T47D (cell line): ENCODE measurements around the gene XPO6.
"Not testable (repeated sequence)": the region's sequence is repeated elsewhere in the genome, so short reads cannot be mapped to it uniquely, and the experiment has no call there.

Source experiments
- DNase-seq, 2 experiments: peaks; one replicate each; pipeline versions ENCODE4 v3.0.0 to v3.0.0-alpha.2; 2011 to 2012; ENCODE audit warnings: low read depth in 1 of 2, low spot score in 1 of 2
- JUND ChIP-seq: IDR thresholded peaks from 2 replicates; pipeline ENCODE4 v1.6.1; 2012; ENCODE audit warnings: low read depth
- in situ Hi-C: cut with HindIII; loops from 2 replicates; pipeline ENCODE4 v1.10.0; 2016; ENCODE audit warnings: low sequenced_read_pairs, low pct_unique_long_range_greater_than_20kb

XPO6 gene

GRCh38 chr16:28130099-28131088 lies 81.4 kb downstream of the XPO6 start:
- in situ Hi-C loops: no loop called here
- TF ChIP-seq JUND: no peak
- DNase-seq: peak in 1 of 2 experiments; percentile 1

DNA sequence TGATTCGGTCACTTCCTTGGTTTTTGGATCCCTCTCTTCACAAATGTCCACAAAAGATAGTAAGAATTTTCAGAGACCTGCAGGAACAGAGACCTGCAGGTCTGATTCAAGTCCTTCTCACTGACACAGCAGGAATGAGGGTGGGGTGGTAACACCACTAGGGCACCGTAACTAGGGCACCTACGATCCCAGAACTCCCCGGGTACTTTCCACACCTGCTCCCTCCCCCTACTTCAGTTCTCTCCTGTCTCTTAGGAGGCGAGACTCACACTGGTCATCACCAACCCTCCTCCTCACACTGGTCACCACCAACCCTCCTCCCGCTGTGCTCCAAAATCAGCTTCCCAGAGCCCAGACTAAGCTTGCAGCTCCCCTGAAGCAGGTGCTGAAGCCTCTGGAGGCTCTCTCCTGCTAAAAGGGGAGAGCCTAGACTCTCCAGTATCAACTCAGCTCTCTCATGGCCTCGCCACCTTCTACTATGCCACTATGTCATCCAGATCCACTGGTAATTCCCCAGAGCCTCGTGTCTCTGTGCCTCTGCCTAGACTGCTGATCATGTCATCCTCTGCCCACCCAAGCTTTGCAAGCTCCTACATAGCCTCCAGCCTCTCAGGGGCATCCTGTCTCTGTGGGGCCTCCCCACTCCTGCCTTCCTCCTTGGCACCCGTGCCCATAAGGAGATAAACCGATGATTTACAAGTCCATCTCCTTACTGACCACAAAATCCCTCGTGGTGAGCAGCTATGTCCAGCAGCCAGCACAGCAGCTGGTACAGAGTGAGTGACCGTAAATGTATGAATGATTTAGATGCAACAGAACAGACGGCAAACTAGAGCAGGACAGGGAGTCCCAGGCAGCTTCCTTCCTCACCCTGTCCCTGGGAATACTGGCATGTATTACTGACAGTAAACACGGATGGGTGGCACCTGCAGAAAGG lies 84.8 kb downstream of the XPO6 start:
- in situ Hi-C loops: no loop called here
- no peak for TF ChIP-seq JUND
- DNase-seq: no peak

DNA sequence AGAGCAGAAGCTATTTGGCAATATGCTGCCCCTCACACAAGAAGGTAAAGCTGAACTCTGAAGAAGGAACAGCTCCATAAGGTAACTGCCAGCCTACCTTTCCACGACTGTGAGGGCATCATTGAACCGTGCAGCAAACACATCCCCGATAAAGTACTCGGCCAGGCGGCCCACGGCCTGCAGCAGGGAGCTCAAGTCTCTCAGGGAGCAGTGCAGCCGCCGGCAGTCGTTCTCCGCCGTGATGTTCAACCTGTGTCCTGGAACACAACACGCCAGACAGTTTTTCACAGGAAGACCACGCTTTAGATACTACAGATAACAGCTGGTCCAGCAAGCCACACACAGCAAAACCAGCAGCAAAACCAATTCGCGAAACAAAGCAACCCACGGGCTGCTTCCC lies 86.2 kb downstream of the XPO6 start:
- no peak for DNase-seq
- TF ChIP-seq JUND: no peak
- in situ Hi-C loops: no loop called here

DNA sequence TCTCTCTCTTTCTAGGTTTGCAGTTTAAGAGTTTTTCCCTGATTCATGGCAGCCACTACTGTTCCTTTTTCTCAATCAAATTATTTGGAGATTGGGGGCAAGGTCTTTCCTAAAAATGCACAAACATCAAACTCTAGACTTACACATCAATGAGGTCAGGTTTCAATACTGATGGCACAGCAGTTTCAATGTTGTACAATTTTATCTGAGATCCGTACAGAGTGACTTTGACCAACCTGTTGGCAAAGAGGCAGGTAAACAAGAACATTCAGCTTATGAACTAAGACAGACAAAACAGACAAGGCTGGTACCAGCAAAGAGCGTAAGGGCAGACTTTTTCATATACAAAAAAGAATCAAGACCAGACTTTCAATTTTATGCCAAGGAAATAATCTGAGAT lies 90.2 kb downstream of the XPO6 start:
- no peak for TF ChIP-seq JUND
- in situ Hi-C loops: no loop called here

DNA sequence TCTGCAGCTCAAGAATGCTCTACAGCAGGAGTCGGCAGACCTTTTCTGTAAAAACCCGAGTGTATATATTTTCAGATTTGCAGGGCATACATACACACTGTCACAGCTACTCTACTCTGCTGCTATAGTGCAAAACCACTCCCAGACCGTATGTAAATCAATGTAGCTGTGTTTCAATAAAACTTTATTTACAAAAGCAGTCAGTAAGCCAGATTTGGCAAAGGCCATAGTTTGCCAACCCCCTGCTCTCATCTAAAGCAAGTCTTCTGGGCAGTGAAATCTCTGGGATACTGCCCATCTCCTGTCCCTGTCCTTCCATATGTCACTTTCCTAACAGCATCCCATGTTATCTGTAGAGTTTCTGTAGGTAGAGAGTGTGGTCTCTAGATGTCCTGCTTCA lies 91.0 kb downstream of the XPO6 start:
- in situ Hi-C loops: no loop called here
- no peak for DNase-seq
- no peak for TF ChIP-seq JUND

More for the DNA sequence above, 90.2 kb downstream of the XPO6 start:
- no peak for DNase-seq

DNA sequence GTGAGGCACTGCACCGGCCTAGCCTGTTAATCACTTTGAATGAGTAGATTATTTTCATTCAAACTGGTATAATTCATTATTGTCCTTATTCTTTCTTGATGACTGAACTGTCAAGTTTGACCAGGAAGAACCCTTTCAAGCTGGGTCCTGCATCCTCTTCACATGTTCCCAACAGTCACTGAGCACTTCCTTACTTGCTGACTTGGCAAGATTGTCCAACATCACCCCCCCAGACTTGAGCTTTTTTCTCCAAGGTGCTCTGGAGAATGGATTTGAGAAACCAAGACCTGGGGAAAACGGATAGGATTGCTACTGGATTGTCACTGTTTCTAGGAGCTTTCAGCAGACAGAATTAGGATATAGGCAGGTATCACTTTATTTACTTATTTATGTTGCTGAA lies 93.1 kb downstream of the XPO6 start:
- in situ Hi-C loops: no loop called here
- DNase-seq: no peak
- TF ChIP-seq JUND: no peak

DNA sequence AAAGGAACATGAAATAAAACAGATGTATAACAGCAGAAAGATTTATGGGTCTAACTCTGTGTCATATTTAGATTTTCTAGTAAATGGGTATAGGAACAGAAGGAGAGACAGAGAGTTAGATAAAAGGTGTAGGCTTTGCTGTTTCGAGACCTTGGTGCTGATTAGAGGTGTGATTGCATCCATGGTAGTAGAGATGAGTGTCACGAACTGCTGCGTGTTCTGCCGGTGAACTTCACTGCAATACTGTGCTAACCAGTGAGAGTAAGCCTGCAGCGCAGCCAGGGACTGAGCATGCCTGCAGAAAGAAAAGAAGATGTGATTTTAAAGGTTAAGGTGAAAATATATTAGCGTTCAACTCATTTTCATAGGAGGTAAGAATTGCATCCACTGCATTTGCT lies 94.6 kb downstream of the XPO6 start:
- no peak for DNase-seq
- in situ Hi-C loops: no loop called here

GRCh38 chr16:28115866-28116265 lies 95.9 kb downstream of the XPO6 start:
- DNase-seq, in situ Hi-C loops: not testable (repeated sequence)

More for the DNA sequence above, 94.6 kb downstream of the XPO6 start:
- TF ChIP-seq JUND: no peak

- DNase-seq: no peak
- in situ Hi-C loops: no loop called here
Observed at GRCh38 chr16:28112908-28113307, 98.9 kb downstream of the XPO6 start.

DNA sequence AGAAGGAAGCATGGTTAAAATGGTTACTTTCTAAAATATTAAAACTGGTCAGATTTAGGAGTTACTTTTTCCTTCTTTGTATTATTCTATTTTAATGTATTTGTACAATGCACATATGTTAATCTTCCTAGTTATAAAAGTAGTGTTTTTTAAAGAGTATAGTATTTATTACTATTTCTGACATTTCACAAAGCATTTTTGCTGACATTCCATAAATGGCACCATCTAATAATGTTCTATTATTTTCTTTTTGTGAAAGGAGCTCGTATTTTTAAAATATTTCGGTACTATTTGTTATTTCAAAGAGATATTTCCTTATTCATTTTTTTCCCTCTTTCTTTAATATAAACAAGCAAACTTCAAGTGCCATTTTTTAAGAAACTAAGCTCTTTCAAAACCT lies 100.8 kb downstream of the XPO6 start:
- no peak for TF ChIP-seq JUND
- no peak for DNase-seq
- in situ Hi-C loops: no loop called here

More at GRCh38 chr16:28112908-28113307, 98.9 kb downstream of the XPO6 start:
- TF ChIP-seq JUND: no peak

DNA sequence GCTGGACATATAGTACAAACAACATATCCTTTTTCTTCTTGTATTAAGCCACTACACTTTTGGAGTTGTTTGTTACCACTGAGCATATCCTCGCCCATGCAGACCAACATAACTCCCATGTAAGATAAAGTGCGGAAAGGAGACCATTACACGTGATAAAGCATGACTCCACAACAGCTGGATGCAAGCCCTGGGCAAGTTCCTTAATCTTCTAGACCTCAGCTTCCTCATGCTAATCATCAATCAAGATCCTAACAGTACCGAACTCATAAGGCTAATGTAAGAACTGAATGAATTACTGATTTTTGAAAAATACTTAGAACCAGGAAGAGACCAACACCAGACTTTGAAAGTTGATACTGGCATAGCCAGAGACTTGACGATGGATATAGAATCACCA lies 101.3 kb downstream of the XPO6 start:
- in situ Hi-C loops: no loop called here
- no peak for TF ChIP-seq JUND
- DNase-seq: no peak

DNA sequence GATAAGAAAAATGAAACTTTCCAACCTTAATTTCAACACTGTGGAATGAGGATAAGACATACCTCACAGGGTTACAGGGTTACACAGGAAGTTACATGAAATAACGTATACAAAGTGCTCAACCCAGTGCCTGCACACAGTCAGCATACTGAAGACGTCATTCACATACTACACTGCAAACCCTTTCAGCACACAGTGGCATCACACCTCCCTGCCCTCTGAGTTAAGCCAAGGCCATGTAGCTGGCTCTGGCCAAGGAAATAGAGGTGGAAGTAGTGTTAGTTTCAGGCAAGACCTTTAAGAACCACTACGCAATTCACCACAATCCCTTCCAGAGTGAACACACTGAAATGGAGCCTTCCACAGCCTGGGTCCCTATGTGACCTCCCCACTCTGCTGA lies 101.7 kb downstream of the XPO6 start:
- in situ Hi-C loops: no loop called here
- DNase-seq: no peak
- no peak for TF ChIP-seq JUND
